Measurements from ENCODE around the gene ARL3.
"Not testable (repeated sequence)": the region's sequence is repeated elsewhere in the genome, so short reads cannot be mapped to it uniquely, and the experiment has no call there.

Gene ARL3

GRCh38 chr10:102738692-102739121 lies 24.5 kb upstream of the ARL3 start:
- DNase-seq (ENCODE audit: low read depth in 2 of 2): no peak

- DNase-seq (ENCODE audit: low read depth in 2 of 2): no peak
Measured at GRCh38 chr10:102735065-102735562, 20.9 kb upstream of the ARL3 start.

GRCh38 chr10:102732661-102733060 lies 18.5 kb upstream of the ARL3 start:
- no peak for DNase-seq (ENCODE audit: low read depth in 2 of 2)

- DNase-seq (ENCODE audit: low read depth in 2 of 2): no peak
Measured at GRCh38 chr10:102731222-102731800, 17.1 kb upstream of the ARL3 start.

GRCh38 chr10:102729029-102730026 lies 15.1 kb upstream of the ARL3 start:
- DNase-seq (ENCODE audit: low read depth in 2 of 2): peak; percentile 43 to 59

GRCh38 chr10:102727037-102727818 lies 13.0 kb upstream of the ARL3 start:
- no peak for DNase-seq (ENCODE audit: low read depth in 2 of 2)

- no peak for DNase-seq (ENCODE audit: low read depth in 2 of 2)
Measured at GRCh38 chr10:102726274-102726673, 12.1 kb upstream of the ARL3 start.

GRCh38 chr10:102723989-102724388 lies 9.8 kb upstream of the ARL3 start:
- DNase-seq (ENCODE audit: low read depth in 2 of 2): no peak

GRCh38 chr10:102721954-102722353 lies 7.8 kb upstream of the ARL3 start:
- no peak for DNase-seq (ENCODE audit: low read depth in 2 of 2)

GRCh38 chr10:102720775-102721301 lies 6.6 kb upstream of the ARL3 start:
- no peak for DNase-seq (ENCODE audit: low read depth in 2 of 2)

- no peak for DNase-seq (ENCODE audit: low read depth in 2 of 2)
Measured at GRCh38 chr10:102720337-102720736, 6.1 kb upstream of the ARL3 start.

GRCh38 chr10:102718220-102718619 lies 4.0 kb upstream of the ARL3 start:
- no peak for DNase-seq (ENCODE audit: low read depth in 2 of 2)

- not testable (repeated sequence) for DNase-seq (ENCODE audit: low read depth in 2 of 2)
Measured at GRCh38 chr10:102716900-102717565, 2.8 kb upstream of the ARL3 start.

GRCh38 chr10:102715880-102716279 lies 1.7 kb upstream of the ARL3 start:
- no peak for DNase-seq (ENCODE audit: low read depth in 2 of 2)

GRCh38 chr10:102714621-102715455 lies 641 bp upstream of the ARL3 start, which contains the start of gene SFXN2:
Gene SFXN2, plus strand, starts transcription at chr10:102714636. Its CDS starts 12,001 bp downstream, at chr10:102726637.
- DNase-seq (ENCODE audit: low read depth in 2 of 2): peak; percentile 33 to 39

GRCh38 chr10:102713539-102713813 lies 721 bp downstream of the ARL3 start:
- DNase-seq (ENCODE audit: low read depth in 2 of 2): peak in 1 of 2 donors; percentile 69

GRCh38 chr10:102712843-102713538 lies 1.2 kb downstream of the ARL3 start:
- DNase-seq (ENCODE audit: low read depth in 2 of 2): no peak

- no peak for DNase-seq (ENCODE audit: low read depth in 2 of 2)
Measured at GRCh38 chr10:102712089-102712488, 2.1 kb downstream of the ARL3 start.

GRCh38 chr10:102710609-102711008 lies 3.6 kb downstream of the ARL3 start:
- DNase-seq (ENCODE audit: low read depth in 2 of 2): no peak

GRCh38 chr10:102705531-102705930 lies 8.7 kb downstream of the ARL3 start:
- DNase-seq (ENCODE audit: low read depth in 2 of 2): no peak

Measured in stimulated activated CD4-positive, alpha-beta T cell treated with anti-CD3 and anti-CD28 coated beads, Interleukin-4, amount 100 ng/mL, for 48 hours (primary cell).